Sigmoid colon (tissue), 3 donors: ENCODE data around the gene PRSS48.

Experiments
- POLR2A ChIP-seq, 2 donors: fragments of 450-650 bp; IDR thresholded peaks; one replicate each; pipeline ENCODE4 v1.6.1; 2016; ENCODE audit warnings: antibody characterized with exemption in 2 of 2, mild to moderate bottlenecking in 2 of 2, moderate library complexity in 2 of 2
- TF ChIP-seq, protein P1 (sequence below), 4 experiments: fragments of 450-650 bp in 3 of 4; fragments of 200-600 bp in 1 of 4; IDR thresholded peaks; one replicate each; pipeline ENCODE4 v1.5.1; 2016 to 2019; ENCODE audit warnings: antibody characterized with exemption in 4 of 4, mild to moderate bottlenecking in 3 of 4, moderate library complexity in 2 of 4

DNA sequence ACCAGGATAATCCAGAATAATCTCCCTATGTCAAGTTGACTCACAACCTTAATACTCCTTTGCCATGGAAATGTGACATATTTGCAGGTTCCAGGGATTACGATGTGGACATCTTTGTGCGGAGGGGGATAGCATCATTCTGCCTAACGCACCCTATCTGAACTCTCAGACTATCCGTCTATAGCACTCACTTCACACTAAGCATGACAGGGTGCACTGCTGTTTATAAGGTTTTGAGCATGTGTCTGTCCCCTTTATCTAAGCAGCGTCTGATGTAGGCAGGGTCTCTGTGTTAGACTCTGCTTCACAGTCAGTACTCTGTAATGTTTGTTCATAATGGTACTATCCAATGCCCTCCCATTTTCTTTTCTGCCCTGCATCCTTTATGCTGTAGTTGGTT lies 43.4 kb upstream of the PRSS48 start:
- TF ChIP-seq, protein P1, sequence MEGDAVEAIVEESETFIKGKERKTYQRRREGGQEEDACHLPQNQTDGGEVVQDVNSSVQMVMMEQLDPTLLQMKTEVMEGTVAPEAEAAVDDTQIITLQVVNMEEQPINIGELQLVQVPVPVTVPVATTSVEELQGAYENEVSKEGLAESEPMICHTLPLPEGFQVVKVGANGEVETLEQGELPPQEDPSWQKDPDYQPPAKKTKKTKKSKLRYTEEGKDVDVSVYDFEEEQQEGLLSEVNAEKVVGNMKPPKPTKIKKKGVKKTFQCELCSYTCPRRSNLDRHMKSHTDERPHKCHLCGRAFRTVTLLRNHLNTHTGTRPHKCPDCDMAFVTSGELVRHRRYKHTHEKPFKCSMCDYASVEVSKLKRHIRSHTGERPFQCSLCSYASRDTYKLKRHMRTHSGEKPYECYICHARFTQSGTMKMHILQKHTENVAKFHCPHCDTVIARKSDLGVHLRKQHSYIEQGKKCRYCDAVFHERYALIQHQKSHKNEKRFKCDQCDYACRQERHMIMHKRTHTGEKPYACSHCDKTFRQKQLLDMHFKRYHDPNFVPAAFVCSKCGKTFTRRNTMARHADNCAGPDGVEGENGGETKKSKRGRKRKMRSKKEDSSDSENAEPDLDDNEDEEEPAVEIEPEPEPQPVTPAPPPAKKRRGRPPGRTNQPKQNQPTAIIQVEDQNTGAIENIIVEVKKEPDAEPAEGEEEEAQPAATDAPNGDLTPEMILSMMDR (IDR thresholded peaks at IDR 0.05) = no peak
- TF ChIP-seq POLR2A (IDR thresholded peaks at IDR 0.05) = no peak
